Erythroblast (primary cell): ENCODE results near the gene SULF2.

Experiments used
- GATA1 ChIP-seq: IDR thresholded peaks from 2 replicates; pipeline ENCODE4 v1.6.1; 2011; ENCODE audit warnings: low read depth, mild to moderate bottlenecking, control low read depth, low read length, moderate library complexity
- POLR2A ChIP-seq: IDR thresholded peaks from 2 replicates; pipeline ENCODE4 v1.6.1; 2011; ENCODE audit warnings: mild to moderate bottlenecking, low read length

- TF ChIP-seq POLR2A (no peak), GATA1 (no peak)
These were observed 32.3 kb upstream of the SULF2 start for GRCh38 chr20:47817573-47817972.
